HK-2 (cell line): ENCODE results near the gene DPT.

ENCODE experiments used
- DNase-seq: peaks from one replicate; pipeline ENCODE4 v3.0.0-alpha.2; 2018; ENCODE audit not compliant: unreplicated experiment

Gene DPT

GRCh38 chr1:168700575-168701268, 28.3 kb downstream of the DPT start:
- no peak for DNase-seq

GRCh38 chr1:168698453-168698852, 30.6 kb downstream of the DPT start:
- no peak for DNase-seq

GRCh38 chr1:168697356-168698126, 31.5 kb downstream of the DPT start:
- no peak for DNase-seq

GRCh38 chr1:168696125-168696760, 32.8 kb downstream of the DPT start:
- DNase-seq = no peak

GRCh38 chr1:168693872-168694238, 35.2 kb downstream of the DPT start:
- no peak for DNase-seq

GRCh38 chr1:168693197-168693871, 35.7 kb downstream of the DPT start:
- DNase-seq = no peak

GRCh38 chr1:168692472-168692871, 36.5 kb downstream of the DPT start:
- DNase-seq = no peak

- no peak for DNase-seq
Observed at GRCh38 chr1:168691541-168691940, 37.5 kb downstream of the DPT start.

- peak; percentile 27 for DNase-seq
Observed at GRCh38 chr1:168689726-168690602, 39.0 kb downstream of the DPT start.

- no peak for DNase-seq
Observed at GRCh38 chr1:168689327-168689657, 39.7 kb downstream of the DPT start.

GRCh38 chr1:168688644-168689326, 40.2 kb downstream of the DPT start:
- DNase-seq = no peak

- no peak for DNase-seq
Observed at GRCh38 chr1:168687816-168688215, 41.2 kb downstream of the DPT start.

GRCh38 chr1:168686666-168687065, 42.3 kb downstream of the DPT start:
- DNase-seq = no peak

- DNase-seq = no peak
Observed at GRCh38 chr1:168683871-168684270, 45.1 kb downstream of the DPT start.

GRCh38 chr1:168676861-168677260, 52.1 kb downstream of the DPT start:
- DNase-seq = no peak

GRCh38 chr1:168676029-168676812, 52.8 kb downstream of the DPT start:
- DNase-seq = no peak

GRCh38 chr1:168673974-168674683, 54.9 kb downstream of the DPT start:
- DNase-seq = no peak

GRCh38 chr1:168672278-168672677, 56.7 kb downstream of the DPT start:
- no peak for DNase-seq

- no peak for DNase-seq
Observed at GRCh38 chr1:168671782-168672181, 57.2 kb downstream of the DPT start.

- no peak for DNase-seq
Observed at GRCh38 chr1:168665975-168666374, 63.0 kb downstream of the DPT start.
